GM12891 (cell line): ENCODE data around the gene SPATC1L.

Experiments used
- POLR2A ChIP-seq: IDR thresholded peaks from 2 replicates; pipeline ENCODE4 v1.6.1; 2011; ENCODE audit warnings: low read depth, low read length, control low read depth
- POLR2AphosphoS5 ChIP-seq: IDR thresholded peaks from 2 replicates; pipeline ENCODE4 v1.6.1; 2011; ENCODE audit warnings: low read depth, low read length, control low read depth
- POU2F2 ChIP-seq: IDR thresholded peaks from 2 replicates; pipeline ENCODE4 v1.6.1; 2011; ENCODE audit warnings: low read depth, mild to moderate bottlenecking, control low read depth, low read length, moderate library complexity
- SPI1 ChIP-seq: IDR thresholded peaks from 2 replicates; pipeline ENCODE4 v1.6.1; 2011; ENCODE audit warnings: low read depth, low read length, control low read depth
- TAF1 ChIP-seq: IDR thresholded peaks from 2 replicates; pipeline ENCODE4 v1.6.1; 2011; ENCODE audit warnings: low read depth, low read length, control low read depth

- TF ChIP-seq POLR2A (no peak), SPI1 (no peak), POLR2AphosphoS5 (no peak), TAF1 (no peak), POU2F2 (no peak)
Observed at GRCh38 chr21:46163380-46163779, 20.9 kb downstream of the SPATC1L start.
